BJ (cell line): Measurements from ENCODE around the gene NAGK. TPM values are rescaled to one million over a fixed set of nuclear protein-coding genes. Genes with fewer than 3 reads are reported as not detected.
"Not testable (repeated sequence)": the region's sequence is repeated elsewhere in the genome, so short reads cannot be mapped to it uniquely, and the experiment has no call there.

Experiments
- CTCF ChIA-PET: fragments of 350-600 bp; formaldehyde crosslinking; extraction: SDS; loops from one replicate; lab custom pipeline; 2021; ENCODE audit warnings: antibody characterized with exemption, inconsistent platforms; lab: Yijun Ruan, JAX
- POLR2A ChIA-PET: fragments of 300-600 bp; sonication (Branson Sonifier 250); formaldehyde crosslinking; extraction: SDS; loops from one replicate; lab custom pipeline; 2021; ENCODE audit warnings: antibody characterized with exemption; lab: Charles Lee
- DNase-seq: peaks from one replicate; pipeline ENCODE4 v3.0.0-alpha.2; 2011; ENCODE audit warnings: low read depth
- H3K27me3 ChIP-seq: 2 replicates; pipeline ENCODE4 v1.6.0; 2011; ENCODE audit warnings: low read length; ENCODE audit not compliant: control insufficient read depth, insufficient read depth
- H3K36me3 ChIP-seq: 2 replicates; pipeline ENCODE4 v1.5.1; 2011; ENCODE audit warnings: low read length; ENCODE audit not compliant: control insufficient read depth, insufficient read depth
- H3K4me3 ChIP-seq: 2 replicates; pipeline ENCODE4 v1.5.1; 2011; ENCODE audit warnings: low read depth, mild to moderate bottlenecking, control low read depth, low read length
- polyA plus RNA-seq: library from polyadenylated mRNA; depleted of rRNA; stranded (reverse); fragments of >200 nt; gene quantifications from 2 replicates; pipeline ENCODE4 v1.2.3, GENCODE V29; 2011
- TF ChIP-seq, protein P1 (sequence below): IDR thresholded peaks from 2 replicates; pipeline ENCODE4 v1.5.1; 2011; ENCODE audit warnings: low read depth, mild to moderate bottlenecking, control low read depth, inconsistent platforms, low read length, moderate library complexity; ENCODE audit not compliant: insufficient read depth

Gene NAGK
- polyA plus RNA-seq, 1 experiment: 118 TPM

DNA sequence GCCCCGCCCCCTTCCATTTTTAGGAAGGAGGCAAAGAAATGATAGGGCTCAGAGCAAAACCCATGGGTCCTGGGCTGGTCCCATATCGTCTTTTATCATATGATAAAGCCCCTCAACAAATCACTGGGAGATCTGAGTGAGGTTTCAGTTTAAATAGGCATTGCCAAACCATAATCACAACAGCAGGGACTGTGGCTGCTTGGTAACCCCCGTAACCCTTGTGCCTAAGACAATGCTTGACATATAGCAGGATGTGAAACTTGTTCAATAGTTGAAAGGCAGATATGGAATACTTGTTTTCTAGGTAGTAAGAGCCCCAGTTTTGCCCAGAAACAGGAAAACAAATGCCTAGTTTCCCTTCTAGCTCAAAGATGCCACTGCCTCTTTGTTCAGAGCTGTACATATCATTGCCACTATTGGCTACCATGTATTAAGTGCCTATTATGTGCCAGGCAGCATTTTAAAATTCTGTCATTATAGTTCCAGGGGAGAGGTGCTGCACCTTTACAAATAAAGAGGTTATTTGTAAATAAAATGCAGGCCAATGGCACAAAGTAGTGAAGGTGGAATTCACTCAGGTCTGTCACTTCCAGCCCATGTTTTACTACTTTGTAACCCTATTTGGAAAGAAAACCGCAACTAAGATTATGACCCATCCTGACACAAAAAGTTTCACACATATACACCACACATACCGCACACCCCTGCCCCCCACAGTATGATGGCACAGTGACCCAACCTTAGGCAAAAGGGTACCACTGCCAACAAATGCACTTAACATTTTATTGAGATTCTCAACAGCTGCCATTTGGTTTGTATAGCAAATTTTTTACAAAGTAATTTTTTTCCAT is 14.2 kb downstream of the NAGK start:
- TF ChIP-seq, protein P1, sequence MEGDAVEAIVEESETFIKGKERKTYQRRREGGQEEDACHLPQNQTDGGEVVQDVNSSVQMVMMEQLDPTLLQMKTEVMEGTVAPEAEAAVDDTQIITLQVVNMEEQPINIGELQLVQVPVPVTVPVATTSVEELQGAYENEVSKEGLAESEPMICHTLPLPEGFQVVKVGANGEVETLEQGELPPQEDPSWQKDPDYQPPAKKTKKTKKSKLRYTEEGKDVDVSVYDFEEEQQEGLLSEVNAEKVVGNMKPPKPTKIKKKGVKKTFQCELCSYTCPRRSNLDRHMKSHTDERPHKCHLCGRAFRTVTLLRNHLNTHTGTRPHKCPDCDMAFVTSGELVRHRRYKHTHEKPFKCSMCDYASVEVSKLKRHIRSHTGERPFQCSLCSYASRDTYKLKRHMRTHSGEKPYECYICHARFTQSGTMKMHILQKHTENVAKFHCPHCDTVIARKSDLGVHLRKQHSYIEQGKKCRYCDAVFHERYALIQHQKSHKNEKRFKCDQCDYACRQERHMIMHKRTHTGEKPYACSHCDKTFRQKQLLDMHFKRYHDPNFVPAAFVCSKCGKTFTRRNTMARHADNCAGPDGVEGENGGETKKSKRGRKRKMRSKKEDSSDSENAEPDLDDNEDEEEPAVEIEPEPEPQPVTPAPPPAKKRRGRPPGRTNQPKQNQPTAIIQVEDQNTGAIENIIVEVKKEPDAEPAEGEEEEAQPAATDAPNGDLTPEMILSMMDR: no peak
- no peaks in the 10 kb centered on the region; the same call in 1 of the 2 replicates for H3K27me3 ChIP-seq
- POLR2A ChIA-PET: no interaction called here
- no peak for DNase-seq
- no peak overlapping the region for H3K4me3 ChIP-seq
- CTCF ChIA-PET: interaction anchor here (1.3 to 1.4 kb wide), 2 partner anchors 11 to 17 kb away, joined by 4 to 5 read pairs; no protein-coding TSS in a partner anchor
- H3K36me3 ChIP-seq: peaks cover 9% of the 10 kb centered on the region

DNA sequence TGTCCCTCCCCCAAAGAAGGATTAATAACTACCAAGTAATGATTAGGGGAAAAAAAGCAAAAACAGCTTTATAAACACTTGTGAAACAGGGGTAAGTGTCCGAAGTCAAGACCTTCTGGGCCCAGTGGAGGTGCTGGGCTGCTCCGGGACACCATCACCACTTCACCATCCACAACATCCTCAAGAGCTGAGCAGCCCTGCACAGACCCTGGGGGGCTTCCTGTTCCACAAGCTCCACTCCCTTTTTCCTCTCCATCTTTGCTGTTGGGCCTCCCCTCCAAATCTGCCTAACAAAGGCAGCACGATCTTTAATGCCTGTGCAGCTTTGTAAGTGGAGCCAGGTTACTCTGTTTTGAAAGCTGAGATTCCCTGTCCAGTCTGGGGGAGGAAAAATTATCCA is 14.8 kb downstream of the NAGK start:
- DNase-seq, POLR2A ChIA-PET, H3K4me3 ChIP-seq, H3K27me3 ChIP-seq, H3K36me3 ChIP-seq: not testable (repeated sequence)
- CTCF ChIA-PET: interaction anchor here (0.8 to 1.4 kb wide), 3 partner anchors 12 to 17 kb away, joined by 3 to 5 read pairs (median 4); no protein-coding TSS in a partner anchor

DNA sequence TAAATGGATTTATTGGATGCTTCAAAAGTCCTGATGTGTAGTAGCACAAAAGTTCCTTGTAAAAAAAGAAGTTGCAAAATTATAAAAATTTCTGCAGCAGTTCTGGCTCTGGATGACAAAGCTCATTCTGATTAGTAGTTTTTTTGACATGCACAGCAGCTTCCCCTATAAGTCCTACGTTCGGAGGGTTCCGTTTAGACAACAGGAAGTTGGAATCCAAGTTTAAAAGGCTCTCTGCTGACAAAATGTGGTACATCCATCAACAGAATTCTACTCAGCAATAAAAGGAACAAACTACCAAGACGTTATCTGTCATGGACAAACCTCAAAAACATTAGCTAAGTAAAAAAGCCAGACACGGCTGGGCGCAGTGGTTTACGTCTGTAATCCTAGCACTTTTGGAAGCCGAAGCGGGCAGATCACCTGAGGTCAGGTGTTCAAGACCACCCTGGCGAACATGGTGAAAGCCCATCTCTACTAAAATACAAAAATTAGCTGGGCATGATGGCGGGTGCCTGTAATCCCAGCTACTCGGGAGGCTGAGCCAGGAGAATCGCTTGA is 15.4 kb downstream of the NAGK start:
- DNase-seq, POLR2A ChIA-PET, H3K27me3 ChIP-seq, H3K4me3 ChIP-seq, H3K36me3 ChIP-seq: not testable (repeated sequence)
- CTCF ChIA-PET: interaction anchor here (0.8 to 1.3 kb wide), 2 partner anchors 12 to 16 kb away, joined by 3 to 4 read pairs; no protein-coding TSS in a partner anchor

DNA sequence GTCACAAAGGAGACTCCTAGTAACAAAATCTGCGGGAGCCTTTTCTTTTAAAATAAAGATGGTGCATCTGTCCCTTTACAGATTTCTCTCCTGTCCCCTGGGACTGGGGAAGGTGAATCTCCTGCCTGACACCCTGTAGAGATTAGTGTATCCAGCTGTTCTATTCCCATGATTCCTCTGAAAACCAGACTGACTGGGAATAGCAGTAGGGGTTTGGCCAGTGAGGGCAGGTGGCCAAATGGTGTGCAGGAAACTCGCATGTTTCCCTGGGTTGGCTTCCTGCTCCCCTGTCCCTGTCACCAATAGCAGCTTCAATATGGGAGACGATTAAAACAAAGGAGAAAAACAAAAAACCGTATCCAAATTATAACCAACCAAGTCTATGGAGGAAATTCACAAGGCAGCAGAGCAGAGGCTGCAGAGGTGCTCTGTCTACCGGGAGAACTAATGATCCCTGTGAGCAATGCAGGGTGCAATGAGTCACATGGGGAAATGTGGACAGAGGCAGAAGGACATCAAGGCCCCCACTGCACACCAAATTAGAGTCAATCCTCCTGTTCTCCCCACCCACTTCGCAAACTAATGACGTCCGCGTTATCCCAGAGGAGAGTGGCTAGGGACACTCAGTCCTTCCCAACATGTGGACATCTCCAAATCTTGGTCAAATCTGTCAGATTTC is 17.0 kb downstream of the NAGK start:
- POLR2A ChIA-PET, DNase-seq, H3K36me3 ChIP-seq, H3K27me3 ChIP-seq, H3K4me3 ChIP-seq: not testable (repeated sequence)
- CTCF ChIA-PET: interaction anchor here (1.4 kb wide), 1 partner anchor 16 kb away, joined by 4 read pairs; no protein-coding TSS in a partner anchor

DNA sequence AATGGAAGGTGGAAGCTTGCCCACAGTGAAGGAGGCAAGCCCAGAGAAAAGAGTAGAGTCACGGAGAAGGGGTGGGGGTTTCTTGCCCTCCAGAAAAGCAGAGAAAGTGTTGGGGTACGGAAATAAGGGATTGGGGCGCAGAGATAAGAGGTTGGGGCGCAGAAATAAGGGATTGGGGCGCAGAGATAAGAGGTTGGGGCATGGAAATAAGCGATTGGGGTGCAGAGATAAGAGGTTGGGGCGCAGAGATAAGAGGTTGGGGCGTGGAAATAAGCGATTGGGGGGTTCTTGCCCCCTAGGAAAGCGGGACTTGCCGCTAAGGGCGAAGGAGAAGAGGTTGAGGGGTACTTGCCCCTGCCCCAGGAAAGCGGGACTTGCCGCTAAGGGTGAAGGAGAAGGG is 21.0 kb downstream of the NAGK start:
- H3K27me3 ChIP-seq, POLR2A ChIA-PET, DNase-seq, H3K36me3 ChIP-seq, H3K4me3 ChIP-seq, CTCF ChIA-PET: not testable (repeated sequence)

DNA sequence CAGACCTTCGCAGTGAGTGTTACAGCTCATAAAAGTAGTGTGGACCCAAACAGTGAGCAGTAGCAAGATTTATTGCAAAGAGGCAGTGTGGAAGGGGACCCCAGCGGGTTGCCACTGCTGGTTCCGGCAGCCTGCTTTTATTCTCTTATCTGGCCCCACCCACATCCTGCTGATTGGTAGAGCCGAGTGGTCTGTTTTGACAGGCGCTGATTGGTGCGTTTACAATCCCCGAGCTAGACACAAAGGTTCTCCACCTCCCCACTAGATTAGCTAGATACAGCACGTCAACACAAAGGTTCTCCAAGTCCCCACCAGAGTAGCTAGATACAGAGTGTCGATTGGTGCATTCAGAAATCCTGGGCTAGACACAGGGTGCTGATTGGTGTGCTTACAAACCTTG is 23.4 kb downstream of the NAGK start:
- H3K36me3 ChIP-seq, POLR2A ChIA-PET, DNase-seq, H3K4me3 ChIP-seq, H3K27me3 ChIP-seq: not testable (repeated sequence)
- CTCF ChIA-PET: interaction anchor here (2.6 kb wide), 1 partner anchor 9 kb away, joined by 12 read pairs; no protein-coding TSS in a partner anchor

DNA sequence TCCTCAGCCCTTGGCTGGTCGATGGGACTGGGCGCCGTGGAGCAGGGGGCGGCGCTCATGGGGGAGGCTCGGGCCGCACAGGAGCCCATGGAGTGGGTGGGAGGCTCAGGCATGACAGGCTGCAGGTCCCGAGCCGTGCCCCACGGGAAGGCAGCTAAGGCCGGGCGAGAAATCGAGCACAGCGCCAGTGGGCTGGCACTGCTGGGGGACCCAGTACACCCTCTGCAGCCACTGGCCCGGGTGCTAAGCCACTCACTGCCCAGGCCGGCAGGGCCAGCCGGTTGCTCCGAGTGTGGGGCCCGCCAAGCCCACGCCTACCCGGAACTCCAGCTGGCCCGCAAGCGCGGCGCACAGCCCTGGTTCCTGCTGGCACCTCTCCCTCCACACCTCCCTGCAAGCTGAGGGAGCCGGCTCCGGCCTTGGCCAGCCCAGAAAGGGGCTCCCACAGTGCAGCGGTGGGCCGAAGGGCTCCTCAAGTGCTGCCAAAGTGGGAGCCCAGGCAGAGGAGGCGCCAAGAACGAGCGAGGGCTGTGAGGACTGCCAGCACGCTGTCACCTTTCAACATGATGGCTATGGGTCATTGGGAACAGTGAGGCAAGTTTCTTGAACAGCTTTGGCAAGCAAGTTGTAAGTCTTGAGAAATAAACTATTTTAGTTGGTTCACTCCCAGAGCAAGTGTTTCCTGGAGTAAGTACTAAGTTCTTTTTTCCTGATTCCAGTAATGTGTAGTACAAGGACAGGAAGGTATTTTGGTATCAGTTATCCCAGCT is 24.2 kb downstream of the NAGK start:
- DNase-seq, POLR2A ChIA-PET, H3K4me3 ChIP-seq, H3K36me3 ChIP-seq, H3K27me3 ChIP-seq: not testable (repeated sequence)
- CTCF ChIA-PET: interaction anchor here (2.6 kb wide), 1 partner anchor 8 kb away, joined by 12 read pairs; no protein-coding TSS in a partner anchor
